Stomach smooth muscle (tissue), 2 donors: ENCODE data around the gene TTC13.
A peak's percentile ranks its signal among the peaks of the same experiment; 100 is the strongest.

ENCODE experiments used
- H3K27ac ChIP-seq: one replicate; pipeline ENCODE4 v1.7.0; 2013; ENCODE audit warnings: mild to moderate bottlenecking, low read length, inconsistent platforms
- H3K27me3 ChIP-seq, 2 donors: one replicate each; pipeline ENCODE4 v1.7.0; 2013; ENCODE audit warnings: low read length in 2 of 2; ENCODE audit not compliant: insufficient read depth in 2 of 2, control insufficient read depth in 1 of 2
- H3K36me3 ChIP-seq, 2 donors: one replicate each; pipeline ENCODE4 v1.7.0; 2013; ENCODE audit warnings: low read length in 2 of 2; ENCODE audit not compliant: control insufficient read depth in 2 of 2, insufficient read depth in 2 of 2
- H3K4me1 ChIP-seq: one replicate; pipeline ENCODE4 v1.7.0; 2013; ENCODE audit warnings: low read length; ENCODE audit not compliant: control insufficient read depth, insufficient read depth
- H3K4me3 ChIP-seq, 2 donors: one replicate each; pipeline ENCODE4 v1.7.0; 2013; ENCODE audit warnings: low read length in 2 of 2
- H3K9ac ChIP-seq, 2 donors: one replicate each; pipeline ENCODE4 v1.7.0; 2013; ENCODE audit warnings: low read length in 2 of 2, mild to moderate bottlenecking in 1 of 2
- H3K9me3 ChIP-seq, 2 donors: one replicate each; pipeline ENCODE4 v1.7.0; 2013; ENCODE audit warnings: low read length in 2 of 2; ENCODE audit not compliant: control insufficient read depth in 2 of 2
- donor health status: healthy.
- donor health status: Pancreatic carcinoma.

TTC13 gene

GRCh38 chr1:230925608-230926007 lies 53.1 kb downstream of the TTC13 start:
- Histone ChIP-seq H3K4me1 (no peaks in the 10 kb centered on the region), H3K36me3 (peaks cover 27% of the 10 kb centered on the region in 2 donors), H3K9me3 (no peaks in the 10 kb centered on the region), H3K9ac (no peak overlapping the region), H3K27ac (no peak overlapping the region), H3K27me3 (no peaks in the 10 kb centered on the region), H3K4me3 (no peak overlapping the region)

DNA sequence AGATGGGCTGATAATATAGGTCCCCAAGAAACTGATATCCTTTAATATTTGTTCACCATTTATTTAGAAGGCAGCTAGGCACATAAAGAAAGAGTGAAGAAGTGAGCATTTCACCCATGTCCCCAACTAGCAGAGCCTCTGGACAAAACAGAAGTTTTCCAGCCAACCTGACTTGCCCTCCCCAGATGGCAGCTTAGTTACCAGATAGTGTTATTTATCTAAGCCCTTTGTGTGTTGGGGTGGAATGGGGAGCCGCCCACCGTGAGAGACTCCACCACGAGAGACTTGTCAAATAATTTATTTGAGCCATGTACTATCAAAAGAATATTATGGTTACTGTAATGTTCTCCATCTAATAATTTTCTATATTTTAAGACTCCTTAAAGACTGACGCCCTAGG lies 55.5 kb downstream of the TTC13 start:
- Histone ChIP-seq H3K27ac (no peak overlapping the region), H3K36me3 (peaks cover 24 to 32% of the 10 kb centered on the region in 2 donors), H3K4me1 (no peaks in the 10 kb centered on the region), H3K9ac (no peak overlapping the region), H3K27me3 (no peaks in the 10 kb centered on the region), H3K4me3 (no peak overlapping the region), H3K9me3 (no peaks in the 10 kb centered on the region)

DNA sequence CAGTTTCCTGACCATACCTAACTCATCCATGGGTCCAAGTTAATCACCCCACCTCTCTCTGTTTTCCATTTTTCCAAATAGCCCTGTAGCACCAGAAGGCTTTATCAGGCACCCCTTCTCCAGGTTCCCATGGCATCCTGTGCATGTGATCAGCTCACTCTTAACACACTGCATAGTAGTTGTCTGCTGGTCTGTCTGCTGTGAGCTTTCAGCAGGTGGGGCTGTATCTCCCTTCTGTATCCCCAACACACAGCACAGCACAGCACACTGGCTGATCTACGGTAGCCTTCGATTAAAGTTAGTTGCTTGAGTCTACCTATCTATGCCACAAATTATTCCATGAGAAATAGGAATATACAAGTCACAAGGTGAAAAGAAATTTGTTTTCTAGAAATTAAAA lies 56.0 kb downstream of the TTC13 start:
- Histone ChIP-seq H3K36me3 (peaks cover 24 to 32% of the 10 kb centered on the region in 2 donors), H3K9me3 (no peaks in the 10 kb centered on the region), H3K27ac (no peak overlapping the region), H3K4me1 (no peaks in the 10 kb centered on the region), H3K27me3 (no peaks in the 10 kb centered on the region), H3K9ac (no peak overlapping the region), H3K4me3 (no peak overlapping the region)

- H3K9ac ChIP-seq: no peak overlapping the region
- no peaks in the 10 kb centered on the region for H3K9me3 ChIP-seq
- no peaks in the 10 kb centered on the region for H3K4me1 ChIP-seq
- no peak overlapping the region for H3K4me3 ChIP-seq
- no peak overlapping the region for H3K27ac ChIP-seq
- H3K27me3 ChIP-seq: no peaks in the 10 kb centered on the region
- peaks cover 16 to 22% of the 10 kb centered on the region in 2 donors for H3K36me3 ChIP-seq
Measured at GRCh38 chr1:230919207-230919606, 59.5 kb downstream of the TTC13 start.

GRCh38 chr1:230917284-230918135 lies 61.2 kb downstream of the TTC13 start:
- Histone ChIP-seq H3K36me3 (peaks cover 14 to 17% of the 10 kb centered on the region in 2 donors), H3K4me3 (no peak overlapping the region), H3K4me1 (no peaks in the 10 kb centered on the region), H3K27ac (no peak overlapping the region), H3K27me3 (no peaks in the 10 kb centered on the region), H3K9ac (no peak overlapping the region), H3K9me3 (no peaks in the 10 kb centered on the region)

GRCh38 chr1:230916587-230917283 lies 61.9 kb downstream of the TTC13 start:
- peaks cover 8 to 12% of the 10 kb centered on the region in 2 donors for H3K36me3 ChIP-seq
- H3K9ac ChIP-seq: no peak overlapping the region
- H3K4me3 ChIP-seq: no peak overlapping the region
- no peaks in the 10 kb centered on the region for H3K4me1 ChIP-seq
- no peaks in the 10 kb centered on the region for H3K27me3 ChIP-seq
- H3K27ac ChIP-seq: no peak overlapping the region
- no peaks in the 10 kb centered on the region for H3K9me3 ChIP-seq

DNA sequence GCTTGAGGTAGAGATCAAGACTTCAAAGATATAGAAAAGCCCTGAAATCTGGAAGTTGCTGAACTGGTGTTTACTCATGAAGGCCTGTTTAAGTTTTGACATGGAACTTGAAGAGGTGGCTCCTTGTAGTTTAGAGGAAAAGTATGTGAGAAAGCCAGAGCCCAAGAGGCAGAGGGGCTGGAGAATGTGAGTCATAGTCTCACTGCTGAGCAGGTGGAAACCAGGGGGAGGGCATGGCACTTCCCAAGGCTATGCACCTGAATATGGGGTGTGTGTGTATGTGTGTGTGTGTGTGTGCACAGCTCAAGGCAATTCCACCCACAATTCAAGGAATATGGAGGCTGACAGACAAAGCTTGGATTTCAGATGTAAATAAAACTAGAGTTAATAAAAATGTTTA lies 63.6 kb downstream of the TTC13 start:
- no peak overlapping the region for H3K27ac ChIP-seq
- H3K9me3 ChIP-seq: no peaks in the 10 kb centered on the region
- H3K36me3 ChIP-seq: peaks cover 8 to 10% of the 10 kb centered on the region in 2 donors
- H3K9ac ChIP-seq: no peak overlapping the region
- no peaks in the 10 kb centered on the region for H3K27me3 ChIP-seq
- H3K4me3 ChIP-seq: no peak overlapping the region
- H3K4me1 ChIP-seq: peaks cover 5% of the 10 kb centered on the region

DNA sequence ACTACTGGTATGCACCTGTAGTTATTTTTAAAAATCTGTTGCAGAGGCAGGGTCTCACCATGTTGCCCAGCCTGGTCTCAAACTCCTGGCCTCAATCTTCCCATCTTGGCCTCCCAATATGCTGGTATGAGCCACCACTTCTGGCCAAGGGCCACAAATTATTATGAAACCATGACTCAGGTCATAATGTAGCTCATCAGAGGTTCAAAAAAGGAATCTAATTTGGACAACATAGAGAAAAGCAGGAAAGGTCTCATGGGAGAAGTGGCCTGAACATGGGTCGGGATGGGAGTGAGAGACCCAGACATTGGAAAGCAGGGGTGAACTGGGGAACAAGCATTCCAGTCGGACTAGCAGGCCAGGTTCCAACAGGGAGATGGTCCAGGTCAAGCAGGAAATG lies 65.2 kb downstream of the TTC13 start:
- Histone ChIP-seq H3K9ac (no peak overlapping the region), H3K4me1 (peaks cover 11% of the 10 kb centered on the region), H3K9me3 (no peaks in the 10 kb centered on the region), H3K36me3 (peaks cover 7 to 8% of the 10 kb centered on the region in 2 donors), H3K27me3 (no peaks in the 10 kb centered on the region), H3K4me3 (no peak overlapping the region), H3K27ac (no peak overlapping the region)

- Histone ChIP-seq H3K27ac (peak overlapping the region; percentile 37), H3K4me1 (peaks cover 16% of the 10 kb centered on the region), H3K9ac (no peak overlapping the region), H3K27me3 (no peaks in the 10 kb centered on the region), H3K9me3 (no peaks in the 10 kb centered on the region), H3K4me3 (no peak overlapping the region), H3K36me3 (peaks cover 11% of the 10 kb centered on the region in 2 donors)
Measured at GRCh38 chr1:230910755-230911117, 67.9 kb downstream of the TTC13 start.

- Histone ChIP-seq H3K4me1 (peaks cover 19% of the 10 kb centered on the region), H3K27ac (peak overlapping the region; percentile 37), H3K9ac (no peak overlapping the region), H3K9me3 (no peaks in the 10 kb centered on the region), H3K4me3 (peak overlapping the region in 1 of 2 donors; percentile 22), H3K36me3 (peaks cover 10 to 11% of the 10 kb centered on the region in 2 donors), H3K27me3 (no peaks in the 10 kb centered on the region)
Measured at GRCh38 chr1:230909974-230910754, 68.5 kb downstream of the TTC13 start.
